NCI-H2081 (cell line): ENCODE measurements around the gene LHFPL4.
A peak's percentile ranks its signal among the peaks of the same experiment; 100 is the strongest.
"Not testable (repeated sequence)": the region's sequence is repeated elsewhere in the genome, so short reads cannot be mapped to it uniquely, and the experiment has no call there.

Experiments used
- DNase-seq, 2 experiments: peaks; one replicate each; lab custom pipeline; 2025; lab: John Stamatoyannopoulos, UW

Gene LHFPL4

GRCh38 chr3:9553021-9553947, at the start of gene LHFPL4:
TSS of gene LHFPL4 (minus strand) at chr3:9553822. CDS start at chr3:9552679, 1,143 bp downstream.
- peak; percentile 10 to 19 for DNase-seq

- no peak for DNase-seq
These were observed 49.0 kb upstream of the LHFPL4 start for GRCh38 chr3:9602620-9603019.

DNA sequence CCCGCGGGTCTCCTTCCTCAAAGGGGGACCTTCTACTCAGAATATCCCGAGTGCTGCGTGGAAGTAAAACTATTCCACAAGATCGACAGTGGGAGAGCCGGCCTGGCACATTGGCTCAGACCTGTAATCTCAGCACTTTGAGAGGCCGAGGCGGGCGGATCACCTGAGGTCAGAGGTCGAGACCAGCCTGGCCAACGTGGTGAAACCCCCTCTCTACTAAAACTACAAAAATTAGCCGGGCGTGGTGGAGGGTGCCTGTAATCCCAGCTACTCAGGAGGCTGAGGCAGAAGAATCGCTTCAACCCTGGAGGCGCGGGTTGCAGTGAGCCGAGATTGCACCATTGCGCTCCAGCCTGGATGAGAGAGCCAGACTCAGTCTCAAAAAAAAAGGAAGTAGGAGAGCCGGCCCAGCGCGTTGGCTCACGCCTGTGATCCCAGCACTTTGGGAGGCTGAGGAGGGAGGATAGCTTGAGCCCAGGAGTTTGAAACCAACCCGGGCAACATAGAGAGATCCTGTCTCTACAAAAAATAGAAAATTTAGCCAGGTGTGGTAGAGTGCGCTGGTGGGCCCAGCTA, 47.5 kb upstream of the LHFPL4 start:
- DNase-seq: not testable (repeated sequence)

- no peak for DNase-seq
These were observed 47.0 kb upstream of the LHFPL4 start for GRCh38 chr3:9600597-9600996.

GRCh38 chr3:9598783-9599387, 45.3 kb upstream of the LHFPL4 start:
- DNase-seq: no peak

DNA sequence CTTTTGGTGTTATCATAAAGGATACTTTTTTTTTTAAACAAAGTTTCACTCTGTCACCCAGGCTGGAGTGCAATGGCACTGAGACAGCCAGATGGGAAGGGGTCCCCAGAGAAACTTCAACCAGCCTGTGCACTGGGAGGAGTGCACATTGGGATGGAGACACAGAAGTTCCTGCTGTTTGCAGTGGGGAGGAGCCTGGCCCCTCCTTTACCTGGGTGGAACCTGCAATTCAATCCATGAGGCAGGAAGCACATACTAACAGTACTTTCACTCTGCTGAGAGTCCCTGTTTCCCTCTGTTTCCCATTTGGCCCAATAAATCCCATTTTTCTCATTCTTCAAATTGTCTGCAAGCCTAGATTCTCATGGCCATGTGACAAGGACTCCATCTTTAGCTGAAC, 42.3 kb upstream of the LHFPL4 start:
- no peak for DNase-seq

DNA sequence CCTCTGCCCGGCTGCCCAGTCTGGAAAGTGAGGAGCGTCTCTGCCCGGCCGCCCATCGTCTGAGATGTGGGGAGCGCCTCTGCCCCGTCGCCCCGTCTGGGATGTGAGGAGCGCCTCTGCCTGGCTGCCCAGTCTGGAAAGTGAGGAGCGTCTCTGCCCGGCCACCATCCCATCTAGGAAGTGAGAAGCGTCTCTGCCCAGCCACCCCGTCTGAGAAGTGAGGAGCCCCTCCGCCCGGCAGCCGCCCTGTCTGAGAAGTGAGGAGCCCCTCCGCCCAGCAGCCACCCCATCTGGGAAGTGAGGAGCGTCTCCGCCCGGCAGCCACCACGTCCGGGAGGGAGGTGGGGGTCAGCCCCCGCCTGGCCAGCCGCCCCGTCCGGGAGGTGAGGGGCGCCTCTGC, 38.2 kb upstream of the LHFPL4 start:
- not testable (repeated sequence) for DNase-seq

GRCh38 chr3:9590282-9590791, 36.7 kb upstream of the LHFPL4 start:
- no peak for DNase-seq

DNA sequence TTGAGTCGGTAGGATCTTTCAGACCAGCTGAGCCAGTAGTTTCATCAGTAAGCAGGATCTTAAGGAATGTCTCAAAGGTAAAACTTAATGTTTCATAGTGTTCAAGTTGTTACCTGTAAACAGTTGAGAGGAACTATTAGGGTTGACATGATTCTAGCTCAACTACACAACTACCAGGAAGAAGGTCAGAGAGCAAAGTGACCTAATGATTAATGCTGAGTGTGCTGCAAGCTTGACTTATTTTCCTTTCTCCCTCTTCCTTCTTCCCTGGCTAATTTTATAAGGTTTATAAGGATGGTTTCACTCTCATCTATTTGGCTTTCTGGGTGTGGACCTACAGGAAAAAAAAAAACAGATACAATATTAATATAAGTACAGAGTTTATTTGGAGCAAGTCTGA, 30.2 kb upstream of the LHFPL4 start:
- no peak for DNase-seq

DNA sequence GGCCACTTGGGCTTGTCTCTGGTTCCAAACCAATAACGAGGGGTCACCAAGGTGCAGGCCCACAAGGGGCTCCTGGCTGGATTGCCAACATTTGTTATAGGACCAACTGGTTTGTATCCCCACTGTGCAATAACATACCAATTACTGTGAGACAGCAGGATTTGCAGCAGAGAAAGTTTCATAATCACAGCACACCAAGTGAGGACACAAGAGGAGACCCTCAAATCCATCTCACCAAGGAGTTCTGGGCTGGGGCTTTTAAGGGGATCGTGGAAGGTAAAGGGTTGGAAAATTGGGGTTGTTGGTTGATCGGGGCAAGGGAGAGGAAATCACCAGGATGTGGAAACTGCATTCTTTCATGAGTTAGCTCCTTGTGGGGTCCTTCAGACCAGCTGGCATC, 29.7 kb upstream of the LHFPL4 start:
- no peak for DNase-seq

GRCh38 chr3:9582332-9582731, 28.7 kb upstream of the LHFPL4 start:
- DNase-seq: no peak

DNA sequence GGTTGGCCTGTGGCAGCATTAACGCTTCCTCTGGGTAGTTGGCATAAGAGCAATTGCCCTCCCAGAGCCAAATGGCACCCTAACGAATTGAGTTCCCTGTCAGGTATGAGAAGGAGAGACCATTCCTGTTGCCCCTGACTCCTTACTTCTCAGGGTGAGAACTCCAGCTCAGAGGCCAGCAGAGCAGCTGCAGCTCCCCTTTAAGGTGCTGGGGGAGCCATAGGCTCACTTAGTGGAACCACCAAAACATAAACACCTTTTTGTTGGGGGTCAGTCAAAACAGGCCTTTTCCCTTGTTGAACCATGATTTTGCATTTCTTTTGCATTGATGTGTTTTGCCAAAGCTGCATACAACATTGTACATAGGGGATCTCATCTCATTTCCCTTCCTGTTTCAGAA, 28.1 kb upstream of the LHFPL4 start:
- no peak for DNase-seq

- DNase-seq: no peak
These were observed 15.4 kb upstream of the LHFPL4 start for GRCh38 chr3:9569054-9569453.

DNA sequence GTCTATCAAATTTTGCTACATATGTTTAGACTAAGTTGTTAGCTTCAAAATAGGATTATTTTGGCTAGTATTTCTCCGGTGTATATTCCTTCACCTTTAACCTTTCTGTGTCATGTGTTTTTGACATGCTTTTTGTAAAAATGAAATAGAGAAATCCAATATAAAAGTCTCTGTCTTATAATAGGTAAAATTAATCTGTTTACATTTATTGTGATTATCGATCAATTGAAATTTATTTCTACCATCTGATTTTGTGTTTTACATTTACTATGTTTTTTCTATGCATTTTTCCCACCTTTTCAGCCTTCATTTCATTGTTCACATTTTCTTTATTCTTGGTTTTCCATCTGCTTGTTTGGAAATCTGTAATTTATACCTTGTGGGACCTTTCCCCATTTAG, 11.7 kb upstream of the LHFPL4 start:
- DNase-seq: no peak

DNA sequence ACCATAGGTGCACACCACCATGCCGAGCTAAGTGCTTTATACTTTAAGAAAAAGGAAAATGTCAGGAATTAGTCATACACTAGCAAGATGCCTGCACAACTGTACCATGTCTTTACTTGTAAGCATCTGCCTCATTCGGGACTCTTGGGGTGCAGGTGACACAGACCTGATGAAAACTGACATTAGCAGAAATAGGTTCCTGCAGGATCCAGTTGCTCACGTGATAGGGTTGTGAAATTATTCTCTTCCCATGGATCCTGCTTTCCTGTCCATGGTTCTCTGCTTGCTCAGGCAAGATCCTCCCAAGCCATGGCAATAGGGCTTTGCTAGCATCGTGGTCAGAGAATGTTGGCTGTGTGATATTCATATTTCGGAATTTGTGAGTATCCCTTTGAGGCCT, 10.2 kb upstream of the LHFPL4 start:
- no peak for DNase-seq

DNA sequence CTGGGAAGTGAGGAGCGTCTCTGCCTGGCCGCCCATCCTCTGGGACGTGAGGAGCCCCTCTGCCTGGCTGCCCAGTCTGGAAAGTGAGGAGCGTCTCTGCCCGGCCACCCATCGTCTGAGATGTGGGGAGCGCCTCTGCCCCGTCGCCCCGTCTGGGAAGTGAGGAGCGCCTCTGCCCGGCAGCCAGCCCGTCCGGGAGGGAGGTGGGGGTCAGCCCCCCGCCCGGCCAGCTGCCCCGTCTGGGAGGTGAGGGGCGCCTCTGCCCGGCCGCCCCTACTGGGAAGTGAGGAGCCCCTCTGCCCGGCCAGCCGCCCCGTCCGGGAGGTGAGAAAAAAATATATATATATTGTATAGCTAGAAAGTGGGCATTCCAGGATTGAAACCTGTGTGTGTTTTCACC, 6.4 kb upstream of the LHFPL4 start:
- DNase-seq: not testable (repeated sequence)

- no peak for DNase-seq
These were observed 409 bp upstream of the LHFPL4 start for GRCh38 chr3:9553948-9554513.

GRCh38 chr3:9552252-9552999, 1.2 kb downstream of the LHFPL4 start:
- peak; percentile 3 to 15 for DNase-seq

DNA sequence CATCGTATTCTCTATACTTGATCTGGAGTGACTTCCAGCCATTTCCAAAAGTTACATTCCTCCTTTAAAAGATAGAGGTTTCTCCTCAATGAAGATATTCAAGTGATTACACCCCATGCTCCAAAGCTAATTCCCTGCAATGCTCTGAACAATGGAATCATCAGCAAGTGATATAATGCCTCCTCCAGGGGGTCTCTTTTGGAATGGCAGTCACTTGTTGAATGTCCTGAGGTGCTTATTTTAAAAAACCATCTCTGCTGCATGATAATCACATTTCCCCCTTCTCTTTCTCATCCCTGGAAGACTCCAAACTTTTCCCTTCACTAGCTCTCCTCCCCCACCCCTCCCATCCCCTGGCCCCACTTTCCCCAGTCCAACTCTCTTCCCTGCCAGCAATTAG, 2.6 kb downstream of the LHFPL4 start:
- DNase-seq: no peak

DNA sequence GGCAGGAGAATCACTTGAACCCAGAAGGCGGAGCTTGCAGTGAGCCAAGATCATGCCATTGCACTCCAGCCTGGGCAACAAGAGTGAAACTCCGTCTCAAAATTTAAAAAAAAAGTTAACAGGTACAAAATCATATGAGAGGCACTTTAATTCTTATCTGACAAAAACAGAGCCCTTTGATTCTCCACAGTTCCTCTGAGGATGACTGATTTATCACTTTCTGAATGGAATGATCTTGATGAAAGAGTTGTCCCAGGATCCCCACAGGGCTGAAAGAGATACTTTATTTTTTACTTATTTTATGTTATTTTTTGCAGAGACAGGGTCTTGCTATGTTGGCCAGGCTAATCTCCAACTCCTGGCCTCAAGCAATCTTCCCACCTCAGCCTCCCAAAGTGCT, 4.0 kb downstream of the LHFPL4 start:
- DNase-seq: no peak

DNA sequence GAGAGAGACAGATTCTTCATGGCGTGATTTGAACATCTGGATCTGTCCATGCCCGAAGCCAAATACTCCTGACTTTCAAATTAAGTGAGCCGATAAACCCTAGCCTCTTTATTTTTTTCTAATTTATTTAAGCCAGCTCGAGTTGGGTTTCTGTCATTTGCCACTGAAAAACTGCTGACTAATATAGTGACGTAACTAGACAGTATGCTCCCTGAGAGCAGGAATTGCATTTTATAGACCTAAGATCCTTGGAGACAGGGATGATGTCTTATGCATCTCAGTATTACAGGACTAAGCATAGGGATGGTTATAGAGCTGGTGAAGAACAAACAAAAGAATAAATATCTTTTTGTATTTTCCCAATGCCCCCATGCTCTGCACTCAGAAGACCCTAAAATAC, 4.6 kb downstream of the LHFPL4 start:
- no peak for DNase-seq

DNA sequence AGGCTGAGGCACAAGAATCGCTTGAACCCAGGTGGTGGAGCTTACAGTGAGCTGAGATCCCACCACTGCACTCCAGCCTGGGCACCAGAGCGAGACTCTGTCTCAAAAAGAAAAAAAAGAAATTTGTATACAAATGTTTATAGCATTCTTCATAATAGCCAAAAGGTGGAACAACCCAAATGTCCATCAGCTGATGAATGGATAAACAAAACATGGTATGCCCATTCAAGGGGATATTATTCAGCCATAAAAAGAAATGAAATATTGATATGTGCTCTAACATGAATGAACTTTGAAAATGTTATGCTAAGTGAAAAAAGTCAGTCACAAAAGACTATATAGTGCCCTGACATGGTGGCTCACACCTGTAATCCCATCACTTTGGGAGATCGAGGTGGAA, 11.4 kb downstream of the LHFPL4 start:
- DNase-seq: no peak
